HepG2 (cell line): ENCODE measurements around the gene PPP4R3A.

Experiments
- CERS6 ChIP-seq: sonication (generic); formaldehyde crosslinking; IDR thresholded peaks from 2 replicates; pipeline ENCODE4 v1.5.0; 2020; ENCODE audit warnings: missing genetic modification reagents
- CTCF ChIP-seq: sonication (generic); formaldehyde crosslinking; IDR thresholded peaks from 2 replicates; pipeline ENCODE4 v1.5.0; 2020; ENCODE audit warnings: mild to moderate bottlenecking, missing genetic modification reagents, moderate library complexity
- FOXK1 ChIP-seq: sonication (generic); formaldehyde crosslinking; IDR thresholded peaks from 2 replicates; pipeline ENCODE4 v1.4.0; 2020; ENCODE audit warnings: low read depth, missing genetic modification reagents, borderline replicate concordance
- NR3C1 ChIP-seq: sonication (generic); formaldehyde crosslinking; IDR thresholded peaks from 2 replicates; pipeline ENCODE4 v1.4.0; 2020; ENCODE audit warnings: missing genetic modification reagents
- PATZ1 ChIP-seq: sonication (generic); formaldehyde crosslinking; IDR thresholded peaks from 2 replicates; pipeline ENCODE4 v1.4.0; 2020; ENCODE audit warnings: missing genetic modification reagents
- PBX3 ChIP-seq: sonication (generic); formaldehyde crosslinking; IDR thresholded peaks from 2 replicates; pipeline ENCODE4 v1.8.1; 2023; ENCODE audit warnings: missing genetic modification reagents, inconsistent platforms, borderline replicate concordance
- RBAK ChIP-seq: sonication (generic); formaldehyde crosslinking; IDR thresholded peaks from 2 replicates; pipeline ENCODE4 v1.5.1; 2020; ENCODE audit warnings: mild to moderate bottlenecking, missing genetic modification reagents
- ZNF10 ChIP-seq: sonication (generic); formaldehyde crosslinking; IDR thresholded peaks from 2 replicates; pipeline ENCODE4 v1.4.0; 2020; ENCODE audit warnings: mild to moderate bottlenecking, low read depth, missing genetic modification reagents, borderline replicate concordance
- ZNF383 ChIP-seq: sonication (generic); formaldehyde crosslinking; IDR thresholded peaks from 2 replicates; pipeline ENCODE4 v1.4.0; 2020; ENCODE audit warnings: missing genetic modification reagents, mild to moderate bottlenecking, borderline replicate concordance
- ZNF503 ChIP-seq: sonication (generic); formaldehyde crosslinking; IDR thresholded peaks from 2 replicates; pipeline ENCODE4 v1.4.0; 2020; ENCODE audit warnings: missing genetic modification reagents
- ZSCAN30 ChIP-seq: sonication (generic); formaldehyde crosslinking; IDR thresholded peaks from 2 replicates; pipeline ENCODE4 v1.5.0; 2020; ENCODE audit warnings: mild to moderate bottlenecking, missing genetic modification reagents

- no peak for TF ChIP-seq CTCF (CRISPR knock-in tag)
- TF ChIP-seq ZNF503 (CRISPR knock-in tag), result no peak
- TF ChIP-seq ZNF10 (CRISPR knock-in tag), result no peak
- TF ChIP-seq NR3C1 (CRISPR knock-in tag), result no peak
- TF ChIP-seq ZSCAN30 (CRISPR knock-in tag), result no peak
- TF ChIP-seq RBAK (CRISPR knock-in tag), result no peak
- no peak for TF ChIP-seq PATZ1 (CRISPR knock-in tag)
- no peak for TF ChIP-seq CERS6 (CRISPR knock-in tag)
- no peak for TF ChIP-seq PBX3 (CRISPR knock-in tag)
- no peak for TF ChIP-seq FOXK1 (CRISPR knock-in tag)
- no peak for TF ChIP-seq ZNF383 (CRISPR knock-in tag)
Observed at GRCh38 chr14:91453744-91454143, 56.4 kb downstream of the PPP4R3A start.
